Ishikawa (cell line): ENCODE results near the gene ENOSF1.

Experiments used
- CEBPB ChIP-seq: IDR thresholded peaks from 2 replicates; pipeline ENCODE4 v1.6.1; 2012
- EP300 ChIP-seq: IDR thresholded peaks from 2 replicates; pipeline ENCODE4 v1.6.1; 2012; ENCODE audit warnings: borderline replicate concordance
- FOXM1 ChIP-seq: IDR thresholded peaks from 2 replicates; pipeline ENCODE4 v1.6.1; 2012; ENCODE audit warnings: low read depth, borderline replicate concordance
- MAX ChIP-seq: IDR thresholded peaks from 2 replicates; pipeline ENCODE4 v1.6.1; 2012
- REST ChIP-seq: IDR thresholded peaks from 2 replicates; pipeline ENCODE4 v1.6.1; 2012; ENCODE audit warnings: low read depth, mild to moderate bottlenecking
- TAF1 ChIP-seq: IDR thresholded peaks from 2 replicates; pipeline ENCODE4 v1.6.1; 2012; ENCODE audit warnings: low read depth, mild to moderate bottlenecking
- TCF12 ChIP-seq: IDR thresholded peaks from 2 replicates; pipeline ENCODE4 v1.6.1; 2012; ENCODE audit warnings: low read depth
- TEAD4 ChIP-seq: IDR thresholded peaks from 2 replicates; pipeline ENCODE4 v1.6.1; 2012
- ZBTB7A ChIP-seq: IDR thresholded peaks from 2 replicates; pipeline ENCODE4 v1.6.1; 2012; ENCODE audit warnings: low read depth

GRCh38 chr18:692824-693223, 19.6 kb downstream of the ENOSF1 start:
- TF ChIP-seq TCF12 (no peak), REST (no peak), MAX (no peak), TEAD4 (no peak), ZBTB7A (no peak), EP300 (no peak), TAF1 (no peak), CEBPB (no peak), FOXM1 (no peak)
